HG03432 (cell line): ENCODE results near the gene ARHGEF3.
A peak's percentile ranks its signal among the peaks of the same experiment; 100 is the strongest.

Source experiments
- ATAC-seq: cut with Tn5 transposase; IDR thresholded peaks from one replicate; pipeline ENCODE4 v1.9.1; 2021; ENCODE audit warnings: mild to moderate bottlenecking, moderate library complexity; ENCODE audit not compliant: unreplicated experiment

The ARHGEF3 gene

DNA sequence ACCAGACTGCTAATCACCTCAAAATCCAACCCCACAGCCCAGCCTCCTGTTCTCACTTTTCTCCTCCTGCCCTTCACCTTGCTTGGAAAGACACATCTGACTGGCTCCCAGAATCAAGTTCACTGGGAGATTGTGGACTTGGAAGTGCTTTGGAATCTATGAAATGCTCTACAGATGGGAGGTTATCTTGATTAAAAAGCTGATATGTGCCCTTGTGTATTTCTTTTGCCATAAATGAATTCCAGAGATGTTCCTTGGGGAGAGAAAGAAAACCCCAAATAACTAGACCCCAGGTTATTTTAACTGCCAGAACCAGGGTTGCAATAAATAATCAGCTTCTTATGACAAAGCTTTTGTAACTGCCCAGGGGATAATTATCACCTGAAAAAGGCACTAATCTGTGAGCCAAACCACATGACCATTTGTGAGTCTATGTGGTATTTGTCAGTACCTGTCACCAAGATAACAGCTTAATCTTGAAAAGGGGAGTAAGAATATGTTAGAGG, 21.7 kb upstream of the ARHGEF3 start:
- no peak for ATAC-seq

GRCh38 chr3:56822501-56822900, 20.8 kb upstream of the ARHGEF3 start:
- ATAC-seq = no peak

- no peak for ATAC-seq
Measured at GRCh38 chr3:56819016-56819809, 17.5 kb upstream of the ARHGEF3 start.

DNA sequence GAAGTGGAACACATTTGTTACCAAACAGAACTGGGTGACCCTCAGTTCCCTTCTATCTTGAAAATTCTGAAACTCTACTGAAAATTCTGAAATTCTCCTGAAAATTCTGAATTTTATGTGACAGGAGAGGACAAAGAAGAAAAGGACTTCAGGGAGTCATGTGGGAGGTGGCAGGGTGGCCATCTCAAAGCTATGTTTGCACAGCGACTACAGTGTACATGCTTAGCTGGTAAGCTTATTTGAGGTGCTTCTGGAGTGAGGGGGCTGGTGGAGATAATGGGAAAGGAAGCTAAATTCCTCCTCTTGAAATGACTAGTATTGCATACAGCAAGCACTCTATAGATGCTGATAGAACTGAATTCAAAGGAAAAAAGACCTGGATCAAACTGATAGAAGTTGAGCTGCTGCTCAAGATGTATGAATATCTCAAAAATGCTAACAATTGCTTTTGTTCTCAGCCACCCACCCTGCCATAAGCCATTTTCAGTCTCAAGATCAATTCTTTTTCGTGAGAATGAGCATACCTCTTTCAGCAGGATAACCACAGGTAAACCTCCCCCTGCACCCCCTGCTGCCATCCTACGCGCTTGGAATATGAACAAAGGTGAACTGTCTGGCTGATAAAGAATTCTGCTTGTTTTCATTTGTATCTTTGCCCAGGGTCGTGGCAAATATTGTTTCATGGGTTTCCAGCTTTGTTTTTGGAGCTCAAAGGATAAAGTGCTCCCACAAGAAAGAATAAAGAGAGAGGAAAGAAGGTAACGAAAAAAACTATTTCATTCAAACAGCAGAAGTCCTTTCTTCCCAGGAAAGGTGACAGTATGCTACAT, 16.6 kb upstream of the ARHGEF3 start:
- no peak for ATAC-seq

DNA sequence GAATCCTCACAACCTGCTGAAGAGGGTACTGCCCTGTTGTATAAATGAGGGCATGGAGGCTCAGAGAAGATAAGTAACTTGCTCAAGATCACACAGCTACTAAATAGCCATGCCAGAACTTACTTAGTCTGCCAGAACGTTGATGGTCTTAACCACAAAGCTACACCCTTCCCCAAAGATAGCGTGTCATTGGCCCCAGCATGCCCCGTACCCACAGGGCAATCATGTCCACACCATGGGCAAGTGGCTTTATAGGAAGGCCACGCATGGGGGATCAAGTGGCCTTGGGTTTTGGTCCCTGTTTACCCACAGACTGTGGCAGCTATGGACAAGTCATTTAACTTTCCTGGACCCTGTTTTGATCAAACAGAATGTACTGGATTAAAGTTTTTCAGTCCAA, 15.9 kb upstream of the ARHGEF3 start:
- no peak for ATAC-seq

DNA sequence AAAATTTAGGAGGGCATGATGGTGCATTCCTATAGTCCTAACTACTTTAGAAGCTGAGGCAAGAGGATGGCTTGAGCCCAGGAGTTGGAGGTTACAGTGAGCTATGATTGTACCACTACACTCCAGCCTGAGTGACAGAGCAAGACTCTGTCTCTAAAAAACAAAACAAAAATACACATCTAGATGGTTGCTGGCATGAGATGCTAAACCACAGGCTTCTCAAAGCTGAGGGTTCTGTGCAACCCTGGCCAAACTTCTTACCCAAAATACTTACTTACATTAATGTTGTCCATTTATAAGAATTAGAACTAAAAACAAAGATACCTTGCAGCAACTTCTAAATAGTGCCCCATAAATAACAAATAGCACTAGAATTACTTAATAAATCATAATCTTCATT, 14.3 kb upstream of the ARHGEF3 start:
- ATAC-seq = no peak

DNA sequence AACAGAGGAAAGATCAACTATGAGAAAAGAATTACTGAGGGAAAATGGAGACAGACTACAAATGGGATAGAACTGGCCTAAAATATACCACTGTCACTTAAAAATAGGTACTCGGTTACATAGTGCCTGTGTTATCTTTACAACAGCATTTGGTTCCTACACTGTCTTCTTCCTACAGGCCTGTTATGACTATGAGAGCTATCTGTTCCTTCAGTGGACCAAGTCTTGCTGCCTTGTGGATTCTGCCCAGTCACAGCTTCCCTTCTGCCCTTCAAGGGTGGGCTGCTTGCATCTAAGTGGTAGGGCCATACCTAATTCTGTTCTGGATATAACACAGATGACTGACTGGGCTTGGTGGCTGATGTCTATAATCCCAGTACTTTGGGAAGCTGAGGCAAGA, 13.8 kb upstream of the ARHGEF3 start:
- ATAC-seq = no peak

GRCh38 chr3:56813653-56813960, 11.9 kb upstream of the ARHGEF3 start:
- no peak for ATAC-seq

DNA sequence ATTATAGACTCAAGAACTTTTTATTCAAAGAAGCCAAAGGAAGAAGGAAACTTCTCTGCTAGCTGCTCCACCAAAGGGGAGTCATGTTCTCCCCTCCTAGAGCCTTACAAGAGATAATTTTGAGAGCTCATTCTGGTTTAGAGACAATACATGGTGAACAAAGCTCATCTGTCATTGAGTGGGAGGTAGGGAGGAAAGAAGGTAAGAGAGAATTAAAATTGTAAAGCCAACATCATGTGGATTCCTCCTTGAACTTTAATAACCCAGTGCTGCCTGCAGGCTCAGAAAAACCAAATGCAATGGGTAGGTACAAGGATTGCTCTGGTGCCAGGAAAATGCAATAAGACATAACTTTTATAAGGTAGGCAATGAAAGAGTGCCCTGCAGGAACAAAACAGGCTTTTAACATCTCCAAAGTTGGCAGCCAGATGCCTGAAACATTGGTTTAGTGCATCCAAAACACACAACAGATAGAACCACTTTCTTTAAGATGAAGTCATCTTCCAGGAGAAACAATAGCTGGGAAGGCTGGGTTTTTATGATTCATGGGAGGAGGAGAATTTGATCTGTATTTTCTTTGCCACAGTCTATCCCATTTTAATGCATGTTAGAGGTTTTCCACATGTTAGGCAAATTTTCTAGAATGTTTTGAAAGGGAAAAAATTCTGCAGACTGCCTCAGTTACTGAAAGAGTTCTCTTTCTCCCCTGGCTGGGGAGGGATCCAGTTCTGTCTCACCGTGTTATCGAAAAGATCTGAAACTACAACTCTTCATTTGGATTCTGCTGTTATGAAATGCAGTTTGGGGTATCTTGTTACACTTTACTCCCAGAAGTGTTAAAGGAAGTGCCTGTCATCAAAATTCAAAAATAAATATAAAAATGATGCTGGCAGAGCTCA, 11.3 kb upstream of the ARHGEF3 start:
- ATAC-seq = no peak

DNA sequence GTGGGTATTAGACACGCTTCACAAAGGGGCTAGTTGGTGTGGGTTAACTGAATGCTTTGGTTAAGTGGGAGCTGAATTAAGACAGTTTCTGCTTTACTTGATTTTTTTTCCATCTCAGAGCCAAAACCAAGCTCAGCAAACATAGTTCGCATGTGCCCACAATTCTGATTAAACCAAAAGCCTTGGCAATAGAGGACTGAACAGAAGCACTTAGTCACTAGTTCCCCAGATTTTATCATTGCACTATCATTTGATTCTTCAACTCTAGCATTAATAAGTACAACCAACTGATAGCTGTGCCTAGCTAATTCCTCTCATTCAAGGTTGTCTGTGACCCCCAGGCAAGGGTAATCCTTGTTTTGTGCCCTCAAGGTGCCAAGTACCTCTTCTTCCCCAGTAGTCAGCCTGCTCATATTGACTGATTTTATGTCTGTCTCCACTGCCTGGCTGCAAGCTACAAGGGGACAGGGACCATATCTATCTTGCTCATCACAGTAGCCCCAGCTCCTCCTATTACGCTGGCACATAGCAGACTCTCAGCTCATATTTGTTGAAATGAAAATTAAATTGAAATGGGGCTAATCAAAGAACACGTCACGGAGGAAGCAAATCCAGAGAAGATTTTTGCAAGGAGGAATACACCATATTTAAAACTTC, 9.9 kb upstream of the ARHGEF3 start:
- ATAC-seq = no peak

DNA sequence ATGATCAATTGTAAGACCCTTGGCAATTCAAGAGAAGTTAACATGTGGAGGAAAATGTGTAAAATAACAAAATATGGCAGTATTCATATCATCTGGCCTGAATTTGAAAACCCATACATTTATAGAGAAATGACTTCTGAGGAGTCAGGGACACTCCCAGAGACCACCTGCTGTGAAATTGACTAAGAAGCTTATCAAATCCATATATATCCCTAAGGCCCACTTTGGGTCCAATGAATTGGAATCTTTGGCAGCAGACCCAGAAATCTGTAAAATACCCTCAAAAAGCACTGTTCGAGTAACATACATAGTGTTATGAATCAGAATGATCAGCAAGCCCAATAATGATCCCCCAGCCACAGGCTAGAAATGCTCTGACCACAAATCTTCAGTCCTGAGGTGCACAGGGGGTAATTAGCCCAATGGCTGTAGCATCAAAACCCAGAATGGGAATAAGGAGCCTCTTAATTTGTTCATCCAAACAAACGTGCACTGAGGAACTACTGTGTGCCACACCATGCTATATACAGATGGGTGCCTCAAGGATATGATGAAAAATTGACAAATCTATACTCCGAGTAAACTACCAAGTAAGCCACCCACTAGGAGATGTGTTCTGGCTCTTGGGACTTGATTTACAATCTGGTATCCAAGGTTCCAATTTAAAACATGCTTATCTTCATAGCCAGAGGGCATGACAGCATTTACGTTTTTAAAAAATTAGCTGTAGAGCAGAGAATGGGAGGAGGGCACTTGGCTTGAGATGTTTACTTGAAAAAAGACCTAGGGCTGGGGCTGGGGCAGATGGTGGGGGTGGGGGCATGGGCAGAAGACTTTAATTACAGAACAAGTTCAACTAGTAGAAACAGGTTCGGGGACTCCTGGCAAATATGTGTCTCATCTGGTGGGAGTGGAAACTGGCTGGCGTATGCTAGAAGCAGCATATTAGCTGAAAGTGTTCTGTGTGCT, 9.1 kb upstream of the ARHGEF3 start:
- no peak for ATAC-seq

- no peak for ATAC-seq
Measured at GRCh38 chr3:56806407-56806806, 4.7 kb upstream of the ARHGEF3 start.

DNA sequence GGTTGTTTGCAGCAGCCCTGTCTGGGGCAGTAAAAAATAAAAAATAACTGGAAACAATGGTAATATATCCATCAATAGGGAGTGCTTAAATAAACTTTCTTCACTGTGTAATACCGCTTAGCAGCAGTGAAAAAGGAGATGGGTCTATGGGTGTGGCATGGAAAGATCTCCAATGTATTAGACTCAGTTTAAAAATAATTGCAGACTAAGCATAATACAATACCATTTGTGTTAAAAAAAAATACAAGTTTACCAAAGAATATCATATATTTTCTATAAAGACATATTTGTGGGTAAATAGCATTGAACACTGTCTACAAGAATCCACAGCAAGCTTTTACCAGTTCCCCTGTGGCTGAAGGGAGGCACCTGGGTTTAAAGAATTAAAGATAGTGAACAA, 1.0 kb upstream of the ARHGEF3 start:
- ATAC-seq = no peak

- ATAC-seq = no peak
Measured at GRCh38 chr3:56802378-56802745, 613 bp upstream of the ARHGEF3 start.

DNA sequence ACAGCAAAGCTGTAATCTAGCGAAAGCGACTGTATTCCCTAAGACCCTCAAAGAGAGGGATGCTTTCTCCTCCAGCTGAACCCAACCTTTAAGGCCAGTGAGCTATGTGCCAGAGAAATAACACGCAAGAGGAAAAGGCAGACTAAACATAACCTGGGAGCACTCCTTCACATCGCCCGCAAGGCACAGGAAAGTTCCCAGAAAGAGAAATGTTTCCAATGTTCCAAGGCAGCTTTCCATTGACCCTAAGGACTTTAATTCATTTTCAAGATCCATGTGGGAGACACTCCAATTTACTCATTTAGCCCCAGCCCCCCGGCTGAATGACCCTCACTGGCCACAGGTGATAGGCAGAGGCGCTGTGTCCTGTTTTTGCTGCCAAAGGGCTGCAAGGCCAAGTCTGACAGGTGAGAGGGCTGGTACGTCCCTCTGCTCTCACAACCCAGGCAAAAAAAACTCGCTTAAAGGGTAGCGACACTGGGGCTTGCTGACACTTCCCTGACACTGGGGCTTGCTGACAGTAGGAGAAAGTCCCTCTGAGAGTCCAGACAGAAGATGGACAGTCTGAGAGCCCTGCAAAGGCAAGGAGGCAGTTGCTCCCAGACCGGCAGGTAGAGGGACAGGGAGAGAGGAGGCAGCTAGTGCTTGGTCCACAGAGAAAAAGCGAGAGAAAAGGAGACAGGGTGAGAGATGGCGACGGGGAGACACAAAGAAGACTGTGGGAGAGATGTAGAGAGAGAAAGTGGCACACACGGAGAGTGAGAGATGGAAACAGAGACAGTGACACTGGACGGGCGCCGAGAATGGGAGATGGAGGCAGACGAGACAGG, 702 bp downstream of the ARHGEF3 start:
- ATAC-seq = peak; percentile 16

DNA sequence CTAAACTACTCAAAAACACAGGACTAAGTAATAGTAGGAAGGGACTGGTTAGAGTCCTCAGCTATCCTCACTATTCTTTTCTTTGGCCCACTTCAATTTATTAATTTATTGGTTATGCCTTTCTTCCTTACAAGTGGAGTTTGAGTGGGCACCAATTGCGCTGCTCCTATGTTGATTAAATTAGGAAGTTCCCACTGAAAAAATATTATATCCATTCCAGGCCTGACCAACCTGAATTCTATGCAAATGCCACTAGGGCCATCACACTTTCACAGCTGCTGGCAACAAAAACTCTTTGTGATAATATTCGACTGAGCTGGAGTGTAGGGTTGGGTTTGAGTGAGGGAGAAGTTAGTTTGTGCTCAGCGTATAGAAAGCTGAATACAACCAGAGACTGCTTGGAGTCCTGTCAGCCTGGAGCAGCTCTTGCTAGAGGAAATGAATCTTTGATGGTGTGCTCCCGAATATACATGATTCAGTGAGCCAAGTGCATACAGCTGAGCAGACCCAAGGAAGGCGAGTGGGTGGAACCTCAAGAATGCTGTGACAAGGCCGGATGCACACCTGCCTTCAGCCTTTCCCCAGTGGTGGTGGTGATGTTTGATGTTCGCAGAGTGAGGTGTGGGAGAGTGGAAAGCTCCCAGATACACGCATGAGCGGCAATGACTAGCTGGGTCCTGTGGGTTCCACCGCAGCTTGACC, 1.5 kb downstream of the ARHGEF3 start:
- ATAC-seq = peak; percentile 36

DNA sequence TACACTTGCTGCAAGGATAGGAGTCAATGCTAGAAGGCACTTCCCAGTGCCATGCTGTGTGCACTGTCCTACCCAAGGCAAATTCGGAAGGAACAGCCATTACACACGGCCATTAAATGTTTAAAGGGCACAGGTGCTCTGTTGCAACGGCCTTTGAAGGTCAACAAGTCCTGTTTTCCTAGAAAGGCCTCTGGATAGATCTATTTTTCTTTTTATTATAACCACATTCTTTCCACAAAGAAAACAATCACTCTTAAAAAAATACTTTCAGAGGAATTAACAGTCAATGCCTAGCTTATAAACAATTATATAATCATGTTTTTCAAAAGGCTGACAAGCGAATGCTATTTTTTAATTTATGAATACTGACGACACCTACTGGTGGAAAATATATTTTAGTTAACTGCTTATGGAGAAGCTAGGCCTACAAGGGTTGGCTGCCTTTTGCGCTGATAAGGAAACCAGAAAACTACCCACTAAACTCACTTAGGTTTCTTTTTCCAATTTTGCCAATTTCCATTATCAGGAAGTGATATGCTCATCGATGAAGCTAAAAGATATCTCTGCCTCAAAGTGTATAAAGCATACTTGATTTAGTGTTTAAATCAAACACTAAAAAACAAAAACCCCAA, 2.4 kb downstream of the ARHGEF3 start:
- no peak for ATAC-seq

DNA sequence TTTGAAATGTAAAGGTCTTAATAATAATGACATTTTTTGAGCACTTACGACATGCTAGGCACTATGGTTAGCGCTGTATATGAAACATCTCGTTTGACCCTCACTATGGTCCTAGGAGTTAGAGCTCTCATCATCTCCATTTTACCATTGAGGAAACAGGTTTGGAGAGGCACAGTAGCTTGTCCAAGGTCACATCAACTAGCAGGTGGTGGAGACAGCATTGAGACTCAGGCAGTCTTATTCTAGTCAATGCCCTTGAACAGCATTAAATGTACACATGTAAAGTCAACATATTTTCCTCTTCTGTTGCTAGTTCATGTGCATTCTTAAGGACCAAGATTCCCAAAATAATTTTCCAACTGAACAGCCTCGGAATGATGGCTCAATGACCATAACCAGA, 4.8 kb downstream of the ARHGEF3 start:
- ATAC-seq = no peak
